ENCODE results near the gene WDR37.

- TF ChIP-seq CTCF (tag by site-specific recombination; IDR thresholded peaks at IDR 0.05) (no peak), ZNF514 (tag by site-specific recombination; IDR thresholded peaks at IDR 0.05) (no peak), ZEB2 (tag by site-specific recombination; IDR thresholded peaks at IDR 0.05) (no peak), ZNF785 (tag by site-specific recombination; IDR thresholded peaks at IDR 0.05) (no peak), ZNF18 (tag by site-specific recombination; IDR thresholded peaks at IDR 0.05) (no peak), ZNF513 (tag by site-specific recombination; IDR thresholded peaks at IDR 0.05) (no peak), PBX3 (CRISPR knock-in tag; IDR thresholded peaks at IDR 0.05) (no peak), ZNF148 (tag by site-specific recombination; IDR thresholded peaks at IDR 0.05; ENCODE audit: borderline replicate concordance) (no peak), ZFP41 (tag by site-specific recombination; IDR thresholded peaks at IDR 0.05; ENCODE audit: borderline replicate concordance) (no peak), ZNF707 (tag by site-specific recombination; IDR thresholded peaks at IDR 0.05) (no peak), YY1 (tag by site-specific recombination; IDR thresholded peaks at IDR 0.05) (no peak), ZNF2 (tag by site-specific recombination; IDR thresholded peaks at IDR 0.05) (no peak)
These were observed 99.8 kb downstream of the WDR37 start for GRCh38 chr10:1155791-1156615.

Data from HEK293 (cell line).